Measurements from ENCODE around the gene COL18A1.

DNA sequence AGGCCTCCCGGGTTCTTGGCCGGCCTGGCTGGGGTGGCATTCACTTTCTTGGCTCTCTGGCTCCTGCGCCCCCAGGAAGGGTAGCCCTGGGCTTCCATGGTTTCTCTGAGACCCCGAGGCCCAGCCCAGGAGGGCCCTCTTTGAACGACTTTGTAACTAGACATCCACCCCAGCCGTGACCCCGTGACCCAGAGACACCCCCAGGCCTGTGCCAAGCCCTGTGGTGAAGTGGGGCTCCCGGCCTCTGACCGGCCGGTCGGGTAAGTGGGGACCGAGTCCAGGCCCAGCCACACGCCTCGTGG is 64.0 kb downstream of the COL18A1 start:
- TF ChIP-seq EZH2phosphoT487 (IDR thresholded peaks at IDR 0.05; ENCODE audit: low read depth, severe bottlenecking, unreplicated experiment), result no peak
- TF ChIP-seq, protein P1, sequence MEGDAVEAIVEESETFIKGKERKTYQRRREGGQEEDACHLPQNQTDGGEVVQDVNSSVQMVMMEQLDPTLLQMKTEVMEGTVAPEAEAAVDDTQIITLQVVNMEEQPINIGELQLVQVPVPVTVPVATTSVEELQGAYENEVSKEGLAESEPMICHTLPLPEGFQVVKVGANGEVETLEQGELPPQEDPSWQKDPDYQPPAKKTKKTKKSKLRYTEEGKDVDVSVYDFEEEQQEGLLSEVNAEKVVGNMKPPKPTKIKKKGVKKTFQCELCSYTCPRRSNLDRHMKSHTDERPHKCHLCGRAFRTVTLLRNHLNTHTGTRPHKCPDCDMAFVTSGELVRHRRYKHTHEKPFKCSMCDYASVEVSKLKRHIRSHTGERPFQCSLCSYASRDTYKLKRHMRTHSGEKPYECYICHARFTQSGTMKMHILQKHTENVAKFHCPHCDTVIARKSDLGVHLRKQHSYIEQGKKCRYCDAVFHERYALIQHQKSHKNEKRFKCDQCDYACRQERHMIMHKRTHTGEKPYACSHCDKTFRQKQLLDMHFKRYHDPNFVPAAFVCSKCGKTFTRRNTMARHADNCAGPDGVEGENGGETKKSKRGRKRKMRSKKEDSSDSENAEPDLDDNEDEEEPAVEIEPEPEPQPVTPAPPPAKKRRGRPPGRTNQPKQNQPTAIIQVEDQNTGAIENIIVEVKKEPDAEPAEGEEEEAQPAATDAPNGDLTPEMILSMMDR (IDR thresholded peaks at IDR 0.05; ENCODE audit: poor library complexity), result no peak

Data from hepatocyte (in vitro differentiated cells).